HG02943 (cell line): Measurements from ENCODE around the gene PEX5L.

ENCODE experiments used
- ATAC-seq: cut with Tn5 transposase; IDR thresholded peaks from one replicate; pipeline ENCODE4 v1.9.1; 2021; ENCODE audit warnings: mild to moderate bottlenecking, low read depth, moderate library complexity; ENCODE audit not compliant: unreplicated experiment

The PEX5L gene

GRCh38 chr3:179907784-179908482 is 128.8 kb downstream of the PEX5L start:
- no peak for ATAC-seq

- ATAC-seq: no peak
Measured at GRCh38 chr3:179902061-179902460, 134.7 kb downstream of the PEX5L start.

- ATAC-seq: no peak
Measured at GRCh38 chr3:179898024-179898423, 138.7 kb downstream of the PEX5L start.

- ATAC-seq: no peak
Measured at GRCh38 chr3:179897231-179897630, 139.5 kb downstream of the PEX5L start.

- ATAC-seq: no peak
Measured at GRCh38 chr3:179896507-179896906, 140.2 kb downstream of the PEX5L start.

GRCh38 chr3:179895330-179895729 is 141.4 kb downstream of the PEX5L start:
- ATAC-seq: no peak

GRCh38 chr3:179887295-179887943 is 149.3 kb downstream of the PEX5L start:
- no peak for ATAC-seq

GRCh38 chr3:179885950-179886349 is 150.8 kb downstream of the PEX5L start:
- ATAC-seq: no peak

- ATAC-seq: no peak
Measured at GRCh38 chr3:179884136-179884535, 152.6 kb downstream of the PEX5L start.

GRCh38 chr3:179882292-179882691 is 154.4 kb downstream of the PEX5L start:
- ATAC-seq: no peak

GRCh38 chr3:179881791-179882190 is 154.9 kb downstream of the PEX5L start:
- no peak for ATAC-seq

- no peak for ATAC-seq
Measured at GRCh38 chr3:179880868-179881267, 155.9 kb downstream of the PEX5L start.

GRCh38 chr3:179876440-179876839 is 160.3 kb downstream of the PEX5L start:
- no peak for ATAC-seq

GRCh38 chr3:179872842-179873241 is 163.9 kb downstream of the PEX5L start:
- no peak for ATAC-seq

- no peak for ATAC-seq
Measured at GRCh38 chr3:179871782-179872181, 165.0 kb downstream of the PEX5L start.

- ATAC-seq: no peak
Measured at GRCh38 chr3:179868715-179869114, 168.0 kb downstream of the PEX5L start.

- no peak for ATAC-seq
Measured at GRCh38 chr3:179867961-179868360, 168.8 kb downstream of the PEX5L start.

- ATAC-seq: no peak
Measured at GRCh38 chr3:179865861-179866505, 170.8 kb downstream of the PEX5L start.

GRCh38 chr3:179861953-179862352 is 174.8 kb downstream of the PEX5L start:
- ATAC-seq: no peak

GRCh38 chr3:179861292-179861691 is 175.4 kb downstream of the PEX5L start:
- no peak for ATAC-seq

- no peak for ATAC-seq
Measured at GRCh38 chr3:179860275-179861107, 176.2 kb downstream of the PEX5L start.
